Trophoblast cell (in vitro differentiated cells and primary cell): ENCODE data around the gene TMEM248. TPM values are rescaled to one million over a fixed set of nuclear protein-coding genes. Genes with fewer than 3 reads are reported as not detected.
"Not testable (repeated sequence)": the region's sequence is repeated elsewhere in the genome, so short reads cannot be mapped to it uniquely, and the experiment has no call there.

Experiments used
- DNase-seq, 2 donors: peaks; one replicate each; pipeline ENCODE4 v3.0.0-alpha.2; 2016
- H2AFZ ChIP-seq: 2 replicates; pipeline ENCODE4 v1.6.1; 2013; ENCODE audit warnings: low read length, moderate library complexity, mild to moderate bottlenecking; ENCODE audit not compliant: insufficient read depth, poor library complexity
- H2AK5ac ChIP-seq: 2 replicates; pipeline ENCODE4 v1.6.1; 2013; ENCODE audit warnings: mild to moderate bottlenecking, low read length
- H2BK120ac ChIP-seq: 2 replicates; pipeline ENCODE4 v1.6.1; 2013; ENCODE audit warnings: low read length, mild to moderate bottlenecking, moderate library complexity; ENCODE audit not compliant: insufficient read depth, poor library complexity
- H2BK12ac ChIP-seq: 2 replicates; pipeline ENCODE4 v1.6.1; 2013; ENCODE audit warnings: mild to moderate bottlenecking, low read length, moderate library complexity
- H2BK5ac ChIP-seq: 2 replicates; pipeline ENCODE4 v1.6.1; 2013; ENCODE audit warnings: low read length, low read depth, moderate library complexity, mild to moderate bottlenecking; ENCODE audit not compliant: poor library complexity
- H3K14ac ChIP-seq: 2 replicates; pipeline ENCODE4 v1.6.1; 2013; ENCODE audit warnings: mild to moderate bottlenecking, low read length
- H3K18ac ChIP-seq: 2 replicates; pipeline ENCODE4 v1.6.1; 2013; ENCODE audit warnings: mild to moderate bottlenecking, low read length
- H3K23ac ChIP-seq: 2 replicates; pipeline ENCODE4 v1.6.1; 2013; ENCODE audit warnings: low read length
- H3K27ac ChIP-seq: 2 replicates; pipeline ENCODE4 v1.5.1; 2013; ENCODE audit warnings: low read depth, mild to moderate bottlenecking, inconsistent platforms, low read length, moderate library complexity
- H3K27me3 ChIP-seq: 2 replicates; pipeline ENCODE4 v1.6.1; 2013; ENCODE audit warnings: inconsistent platforms, mild to moderate bottlenecking, low read length, moderate library complexity; ENCODE audit not compliant: insufficient read depth
- H3K36me3 ChIP-seq, 2 experiments: 1 replicate in 1 of 2; 2 replicates in 1 of 2; pipeline ENCODE4 v1.6.1; 2013; ENCODE audit warnings: low read length in 2 of 2, mild to moderate bottlenecking in 2 of 2, moderate library complexity in 1 of 2; ENCODE audit not compliant: insufficient read depth in 2 of 2, control insufficient read depth in 1 of 2
- H3K4ac ChIP-seq: 2 replicates; pipeline ENCODE4 v1.6.1; 2013; ENCODE audit warnings: low read depth, mild to moderate bottlenecking, low read length, moderate library complexity
- H3K4me1 ChIP-seq, 2 experiments: 1 replicate in 1 of 2; 2 replicates in 1 of 2; pipeline ENCODE4 v1.6.1; 2013; ENCODE audit warnings: low read length in 2 of 2, mild to moderate bottlenecking in 2 of 2, moderate library complexity in 1 of 2; ENCODE audit not compliant: insufficient read depth in 2 of 2, control insufficient read depth in 1 of 2
- H3K4me2 ChIP-seq: 2 replicates; pipeline ENCODE4 v1.6.1; 2013; ENCODE audit warnings: inconsistent platforms, mild to moderate bottlenecking, low read length, moderate library complexity
- H3K4me3 ChIP-seq: 2 replicates; pipeline ENCODE4 v1.5.1; 2013; ENCODE audit warnings: mild to moderate bottlenecking, low read depth, low read length, inconsistent platforms
- H3K79me1 ChIP-seq: one replicate; pipeline ENCODE4 v1.6.1; 2013; ENCODE audit warnings: low read length
- H3K79me2 ChIP-seq: 2 replicates; pipeline ENCODE4 v1.6.1; 2013; ENCODE audit warnings: low read length, mild to moderate bottlenecking; ENCODE audit not compliant: control insufficient read depth, insufficient read depth, poor library complexity
- H3K9ac ChIP-seq: 2 replicates; pipeline ENCODE4 v1.6.1; 2013; ENCODE audit warnings: mild to moderate bottlenecking, low read length
- H3K9me3 ChIP-seq: 2 replicates; pipeline ENCODE4 v1.6.1; 2013; ENCODE audit warnings: low read depth, mild to moderate bottlenecking, control low read depth, inconsistent platforms, low read length; ENCODE audit not compliant: insufficient read depth
- H4K12ac ChIP-seq: 2 replicates; pipeline ENCODE4 v1.6.1; 2013; ENCODE audit warnings: low read depth, mild to moderate bottlenecking, low read length, moderate library complexity
- H4K8ac ChIP-seq: 2 replicates; pipeline ENCODE4 v1.6.1; 2013; ENCODE audit warnings: low read depth, mild to moderate bottlenecking, low read length, moderate library complexity
- H4K91ac ChIP-seq: one replicate; pipeline ENCODE4 v1.6.1; 2013; ENCODE audit warnings: low read depth, mild to moderate bottlenecking, low read length, moderate library complexity
- WGBS: extraction: QIAGEN DNeasy Blood & Tissue Kit; methylation state at CpG from one replicate; pipeline ENCODE4 v1.1.7; 2013; ENCODE audit warnings: missing lambda C conversion rate; ENCODE audit not compliant: insufficient read length, insufficient coverage; ENCODE audit errors: extremely low coverage; 5-methylcytosine and 5-hydroxymethylcytosine counted together
- polyA plus RNA-seq: library from polyadenylated mRNA; stranded (reverse); fragments of 200-250 nt; gene quantifications from 2 replicates; pipeline ENCODE4 v1.2.3, GENCODE V29; 2013

TMEM248 gene, protein sequence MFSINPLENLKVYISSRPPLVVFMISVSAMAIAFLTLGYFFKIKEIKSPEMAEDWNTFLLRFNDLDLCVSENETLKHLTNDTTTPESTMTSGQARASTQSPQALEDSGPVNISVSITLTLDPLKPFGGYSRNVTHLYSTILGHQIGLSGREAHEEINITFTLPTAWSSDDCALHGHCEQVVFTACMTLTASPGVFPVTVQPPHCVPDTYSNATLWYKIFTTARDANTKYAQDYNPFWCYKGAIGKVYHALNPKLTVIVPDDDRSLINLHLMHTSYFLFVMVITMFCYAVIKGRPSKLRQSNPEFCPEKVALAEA
- 92.6 and 97.8 TPM in 2 replicates for polyA plus RNA-seq

- peak within 1 kb of the TSS; percentile 98 for H4K8ac ChIP-seq
These were observed at the start of gene TMEM248 for GRCh38 chr7:66920769-66921395. Gene TMEM248 (plus strand): TSS chr7:66921225. CDS start chr7:66941866, 20,641 bp downstream.

GRCh38 chr7:66873476-66873875 lies 47.5 kb upstream of the TMEM248 start:
- Histone ChIP-seq H2BK12ac (no peak overlapping the region), H2AFZ (no peak overlapping the region), H3K18ac (no peak overlapping the region), H3K4me1 (no peaks in the 10 kb centered on the region), H3K9me3 (no peaks in the 10 kb centered on the region), H3K27me3 (no peaks in the 10 kb centered on the region), H3K27ac (no peak overlapping the region), H2AK5ac (no peak overlapping the region), H3K4ac (no peak overlapping the region), H2BK120ac (no peak overlapping the region), H3K36me3 (peaks cover 2 to 7% of the 10 kb centered on the region in 2 experiments), H4K8ac (no peak overlapping the region), H3K9ac (no peak overlapping the region), H3K23ac (no peak overlapping the region), H4K91ac (no peak overlapping the region), H3K4me2 (no peak overlapping the region), H2BK5ac (no peak overlapping the region), H4K12ac (no peak overlapping the region), H3K4me3 (no peak overlapping the region), H3K14ac (no peak overlapping the region), H3K79me1 (no peaks in the 10 kb centered on the region), H3K79me2 (no peaks in the 10 kb centered on the region)
- DNase-seq = no peak
- no CpG with 5 or more reads among the region's 3 CpGs for WGBS

More at GRCh38 chr7:66920769-66921395, at the start of gene TMEM248:
- DNase-seq = peak; percentile 54 to 83
- Histone ChIP-seq H3K9me3 (peaks cover 3% of the 10 kb centered on the region), H3K4me2 (peak within 1 kb of the TSS; percentile 72), H3K79me1 (peaks cover 8% of the 10 kb centered on the region), H2AK5ac (peak within 1 kb of the TSS; percentile 80), H3K79me2 (peaks cover 10% of the 10 kb centered on the region), H2BK12ac (no peak within 1 kb of the TSS), H3K14ac (peak within 1 kb of the TSS; percentile 98), H3K9ac (peak within 1 kb of the TSS; percentile 96), H3K4me1 (peaks cover 5 to 8% of the 10 kb centered on the region in 2 experiments), H3K18ac (peak within 1 kb of the TSS; percentile 76), H2AFZ (peak within 1 kb of the TSS; percentile 79), H2BK120ac (peak within 1 kb of the TSS; percentile 86), H3K4ac (peak within 1 kb of the TSS; percentile 99), H2BK5ac (peak within 1 kb of the TSS; percentile 37), H3K27ac (peak within 1 kb of the TSS; percentile 25), H3K36me3 (peaks cover 4 to 6% of the 10 kb centered on the region in 2 experiments), H4K12ac (peak within 1 kb of the TSS; percentile 89), H4K91ac (peak within 1 kb of the TSS; percentile 44), H3K4me3 (peak within 1 kb of the TSS; percentile 86), H3K23ac (peak within 1 kb of the TSS; percentile 0), H3K27me3 (no peaks in the 10 kb centered on the region)
- WGBS = no CpG with 5 or more reads among the region's 67 CpGs

- no peak overlapping the region for H3K14ac ChIP-seq
- no peak overlapping the region for H2BK120ac ChIP-seq
- no peak overlapping the region for H3K9ac ChIP-seq
- no CpG with 5 or more reads among the region's 1 CpG for WGBS
- no peak overlapping the region for H3K18ac ChIP-seq
- H4K8ac ChIP-seq = no peak overlapping the region
- no peak overlapping the region for H4K91ac ChIP-seq
- H3K9me3 ChIP-seq = no peaks in the 10 kb centered on the region
- no peak overlapping the region for H2BK5ac ChIP-seq
- no peak overlapping the region for H3K4ac ChIP-seq
- no peak for DNase-seq
- no peak overlapping the region for H3K4me2 ChIP-seq
- no peak overlapping the region for H2AK5ac ChIP-seq
- no peaks in the 10 kb centered on the region for H3K79me2 ChIP-seq
- no peak overlapping the region for H2BK12ac ChIP-seq
- no peak overlapping the region for H3K4me3 ChIP-seq
- no peak overlapping the region for H2AFZ ChIP-seq
- no peaks in the 10 kb centered on the region for H3K36me3 ChIP-seq
- no peaks in the 10 kb centered on the region for H3K27me3 ChIP-seq
- no peak overlapping the region for H3K27ac ChIP-seq
- H3K4me1 ChIP-seq = peaks cover 0 to 7% of the 10 kb centered on the region in 2 experiments
- no peak overlapping the region for H3K23ac ChIP-seq
- H3K79me1 ChIP-seq = no peaks in the 10 kb centered on the region
- no peak overlapping the region for H4K12ac ChIP-seq
These were observed 43.3 kb upstream of the TMEM248 start for GRCh38 chr7:66877577-66878300.

DNA sequence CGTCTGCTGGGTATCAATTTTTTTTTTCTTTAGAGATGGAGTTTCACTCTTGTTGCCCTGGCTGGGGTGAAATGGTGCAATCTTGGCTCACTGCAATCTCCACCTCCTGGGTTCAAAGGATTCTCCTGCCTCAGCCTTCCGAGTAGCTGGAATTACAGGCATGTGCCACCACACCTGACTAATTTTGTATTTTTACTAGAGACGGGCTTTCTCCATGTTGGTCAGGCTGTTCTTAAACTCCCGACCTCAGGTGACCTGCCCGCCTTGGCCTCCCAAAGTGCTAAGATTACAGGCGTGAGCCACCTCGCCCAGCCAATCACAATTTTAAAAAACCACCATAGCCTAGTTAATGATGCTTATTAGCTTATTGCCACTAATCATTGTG lies 42.7 kb upstream of the TMEM248 start:
- H3K36me3 ChIP-seq, H3K14ac ChIP-seq, H3K27ac ChIP-seq, H2BK120ac ChIP-seq, H4K8ac ChIP-seq, H4K12ac ChIP-seq, H3K4me3 ChIP-seq, H2AK5ac ChIP-seq, H2AFZ ChIP-seq, H3K9me3 ChIP-seq, H2BK12ac ChIP-seq, H3K27me3 ChIP-seq, H2BK5ac ChIP-seq, H3K23ac ChIP-seq, H3K79me2 ChIP-seq, H3K4me2 ChIP-seq, H3K9ac ChIP-seq, H3K18ac ChIP-seq, H3K4me1 ChIP-seq, H4K91ac ChIP-seq, H3K4ac ChIP-seq, H3K79me1 ChIP-seq: not testable (repeated sequence)
- WGBS = no CpG with 5 or more reads among the region's 7 CpGs
- peak; percentile 51 to 62 for DNase-seq
